T-helper 2 cell treated with Interferon-gamma antibody and Interleukin-4, amounts not matched to agents 5 μg/mL and 100 μg/mL, for 36 hours (primary cell): ENCODE measurements around the gene MCF2L.
A peak's percentile ranks its signal among the peaks of the same experiment; 100 is the strongest.
"Not testable (repeated sequence)": the region's sequence is repeated elsewhere in the genome, so short reads cannot be mapped to it uniquely, and the experiment has no call there.

ENCODE experiments used
- DNase-seq: peaks from one replicate; pipeline ENCODE4 v3.0.0; 2021; ENCODE audit warnings: low spot score
- H3K27ac Mint-ChIP-seq: one replicate; pipeline ENCODE4 v1.8.0; 2021; ENCODE audit warnings: mild to moderate bottlenecking, mixed read lengths
- H3K27me3 Mint-ChIP-seq: one replicate; pipeline ENCODE4 v1.8.0; 2021; ENCODE audit warnings: low read depth, mixed read lengths
- H3K36me3 Mint-ChIP-seq: one replicate; pipeline ENCODE4 v1.8.0; 2021; ENCODE audit warnings: low read depth, mixed read lengths
- H3K4me1 Mint-ChIP-seq: one replicate; pipeline ENCODE4 v1.8.0; 2021; ENCODE audit warnings: low read depth, mixed read lengths
- H3K4me3 Mint-ChIP-seq: one replicate; pipeline ENCODE4 v1.8.0; 2022; ENCODE audit warnings: mild to moderate bottlenecking, moderate library complexity, mixed read lengths
- H3K9me3 Mint-ChIP-seq: one replicate; pipeline ENCODE4 v1.8.0; 2021; ENCODE audit warnings: mixed read lengths

MCF2L gene

DNA sequence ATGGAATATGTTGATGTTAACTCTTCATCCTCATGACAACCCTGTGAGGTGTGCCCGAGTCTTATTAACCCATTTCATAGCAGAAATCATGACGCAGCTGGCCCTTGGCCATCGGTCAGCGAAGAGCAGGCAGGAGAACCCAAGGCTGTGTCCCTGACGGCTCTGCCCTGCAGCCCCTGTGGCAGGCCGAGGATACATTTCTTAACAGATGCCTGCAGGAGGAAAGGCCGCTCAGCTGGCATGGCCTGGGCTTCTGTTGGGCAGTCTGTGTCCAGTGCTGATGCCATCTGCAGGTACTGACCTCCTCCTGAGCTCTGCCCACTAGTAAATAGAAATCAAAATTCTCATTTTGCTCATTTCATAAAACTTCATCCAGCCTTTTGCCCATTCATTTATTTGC, 35.4 kb upstream of the MCF2L start:
- Mint-ChIP-seq H3K9me3 (no peaks in the 10 kb centered on the region), H3K27me3 (peaks cover 17% of the 10 kb centered on the region), H3K36me3 (no peaks in the 10 kb centered on the region), H3K27ac (no peak overlapping the region), H3K4me1 (peaks cover 3% of the 10 kb centered on the region), H3K4me3 (no peak overlapping the region)
- no peak for DNase-seq

DNA sequence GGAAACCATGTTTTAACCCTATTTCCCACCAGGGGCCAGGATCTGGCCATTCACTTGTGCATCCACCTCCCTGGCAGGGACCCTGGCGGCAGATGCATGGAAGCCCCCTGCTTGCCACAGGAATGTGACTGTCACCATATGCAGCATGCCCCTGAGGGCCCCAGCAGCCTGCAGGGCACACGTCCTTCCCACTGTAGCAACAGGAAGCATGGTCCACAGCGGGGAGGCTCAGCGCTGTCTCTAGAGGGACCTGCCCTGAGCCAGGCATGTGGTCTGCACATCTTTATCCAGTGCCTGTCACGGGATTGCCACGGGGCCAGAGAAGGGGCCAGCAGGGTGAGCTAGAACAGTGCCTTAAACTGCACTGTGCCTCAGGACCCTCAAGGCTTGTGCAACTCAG, 34.9 kb upstream of the MCF2L start:
- Mint-ChIP-seq H3K36me3 (no peaks in the 10 kb centered on the region), H3K4me1 (peaks cover 3% of the 10 kb centered on the region), H3K27me3 (peaks cover 14% of the 10 kb centered on the region), H3K9me3 (no peaks in the 10 kb centered on the region), H3K4me3 (no peak overlapping the region), H3K27ac (no peak overlapping the region)
- DNase-seq, result no peak

DNA sequence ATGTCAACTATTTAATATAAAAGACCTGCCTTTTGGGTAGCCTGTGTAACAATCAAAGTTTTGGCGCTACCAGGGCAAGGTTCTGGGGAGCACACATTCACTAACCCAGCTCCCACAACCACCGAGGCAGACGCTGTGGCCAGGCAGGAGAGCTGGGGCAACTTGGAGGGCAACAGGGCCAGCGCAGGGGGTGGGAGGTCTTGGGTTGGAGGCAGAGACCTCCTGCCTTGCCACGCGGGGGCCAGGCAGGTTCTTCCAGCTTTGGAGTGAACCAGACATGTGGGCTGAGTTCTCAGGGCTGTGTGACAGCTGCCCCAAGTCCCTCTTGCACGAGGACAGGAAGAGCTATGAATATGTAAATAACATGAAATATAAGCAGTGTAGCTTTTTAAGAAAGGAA, 30.3 kb upstream of the MCF2L start:
- Mint-ChIP-seq H3K4me3 (no peak overlapping the region), H3K36me3 (no peaks in the 10 kb centered on the region), H3K27me3 (peaks cover 7% of the 10 kb centered on the region), H3K4me1 (peaks cover 5% of the 10 kb centered on the region), H3K9me3 (no peaks in the 10 kb centered on the region), H3K27ac (no peak overlapping the region)
- DNase-seq, result no peak

DNA sequence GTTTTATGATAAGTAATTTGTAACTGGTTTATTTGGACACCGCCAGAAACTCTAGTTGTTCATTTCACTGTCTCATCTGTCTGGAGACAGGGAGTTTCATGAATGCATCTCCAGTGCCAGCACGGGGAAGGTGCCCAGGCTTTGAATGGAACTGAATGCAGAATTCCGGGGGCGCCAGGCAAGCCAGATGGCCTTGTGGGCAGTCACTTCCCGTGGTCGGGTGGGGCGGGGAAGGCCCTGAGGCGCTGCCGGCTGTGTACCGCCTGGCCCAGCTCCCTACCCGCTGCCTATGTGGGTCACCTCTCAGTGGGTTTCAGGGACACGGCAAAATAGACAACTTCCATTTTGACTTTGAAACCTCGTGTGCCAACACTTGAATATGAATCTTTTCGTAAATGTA, 28.8 kb upstream of the MCF2L start:
- Mint-ChIP-seq H3K27ac (no peak overlapping the region), H3K4me3 (no peak overlapping the region), H3K27me3 (peaks cover 17% of the 10 kb centered on the region), H3K4me1 (peaks cover 5% of the 10 kb centered on the region), H3K9me3 (no peaks in the 10 kb centered on the region), H3K36me3 (no peaks in the 10 kb centered on the region)
- DNase-seq, result no peak

DNA sequence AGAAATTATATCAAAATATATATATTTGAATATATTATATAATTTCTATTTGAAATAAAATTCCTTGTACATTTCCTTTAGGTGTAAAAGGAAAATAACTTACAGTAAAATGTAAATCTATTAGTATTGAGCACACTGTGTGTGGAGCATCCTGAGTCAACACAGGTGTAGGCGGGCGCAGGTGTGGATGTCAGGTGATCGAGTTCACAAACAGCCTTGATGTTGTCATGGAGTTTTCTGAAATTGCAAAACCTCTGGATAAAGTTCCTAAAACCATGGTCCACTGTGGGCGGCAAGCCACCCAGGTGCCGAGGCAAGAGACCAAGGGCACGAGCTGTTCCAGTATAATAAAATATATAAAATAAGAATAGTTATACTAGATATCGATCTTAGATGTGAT, 27.7 kb upstream of the MCF2L start:
- H3K9me3 Mint-ChIP-seq, result no peaks in the 10 kb centered on the region
- H3K4me1 Mint-ChIP-seq, result peaks cover 5% of the 10 kb centered on the region
- H3K4me3 Mint-ChIP-seq, result no peak overlapping the region
- H3K27ac Mint-ChIP-seq, result no peak overlapping the region
- DNase-seq, result no peak
- H3K36me3 Mint-ChIP-seq, result no peaks in the 10 kb centered on the region
- peaks cover 20% of the 10 kb centered on the region for H3K27me3 Mint-ChIP-seq

DNA sequence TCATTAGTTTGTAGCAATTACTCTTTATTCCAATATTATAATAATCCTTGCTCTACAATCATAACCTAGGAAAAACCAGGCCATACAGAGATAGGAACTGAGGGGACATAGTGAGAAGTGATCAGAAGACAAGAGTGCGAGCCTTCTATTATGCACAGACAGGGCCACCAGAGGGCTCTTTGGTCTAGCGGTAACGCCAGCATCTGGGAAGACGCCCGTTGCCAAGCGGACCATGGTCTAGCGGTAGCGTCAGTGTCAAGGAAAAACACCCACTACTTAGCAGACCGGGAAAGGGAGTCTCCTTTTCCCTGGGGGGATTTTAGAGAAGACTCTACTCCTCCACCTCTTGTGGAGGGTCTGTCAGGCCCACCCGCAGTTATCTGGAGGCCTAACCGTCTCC, 27.2 kb upstream of the MCF2L start:
- not testable (repeated sequence) for H3K4me1 Mint-ChIP-seq, H3K27ac Mint-ChIP-seq, H3K4me3 Mint-ChIP-seq, H3K9me3 Mint-ChIP-seq, H3K36me3 Mint-ChIP-seq, DNase-seq
- H3K27me3 Mint-ChIP-seq, result peaks cover 23% of the 10 kb centered on the region

DNA sequence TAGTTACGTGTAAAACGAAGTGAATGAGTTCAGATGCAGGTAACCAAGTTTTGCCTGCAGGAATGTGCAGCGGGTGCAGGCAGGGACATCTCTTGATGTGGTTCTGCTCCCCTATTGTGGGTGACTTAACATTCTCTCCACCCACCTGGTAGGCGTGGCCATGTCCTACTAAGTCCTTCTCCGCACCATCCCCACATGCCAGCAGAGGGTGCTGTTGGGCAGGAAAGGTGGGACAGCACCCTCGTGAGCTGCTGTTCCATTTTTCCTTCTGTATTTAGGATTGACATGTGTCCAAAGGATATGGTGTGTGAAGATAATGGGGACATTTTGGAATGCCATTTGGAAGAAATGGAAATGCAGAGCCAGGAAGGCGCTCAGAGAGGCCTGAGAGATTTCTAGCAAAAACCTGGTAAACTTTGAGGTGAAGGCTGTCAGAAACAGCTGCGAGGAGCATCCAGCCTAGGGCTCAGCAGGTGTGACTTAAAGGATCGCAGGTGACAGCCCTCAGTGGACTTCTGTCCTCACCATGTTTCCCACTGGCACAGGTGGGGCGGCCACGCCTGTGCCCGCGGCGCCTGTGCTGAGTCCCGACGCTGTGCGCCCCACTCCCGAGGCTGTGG, 26.2 kb upstream of the MCF2L start:
- H3K27me3 Mint-ChIP-seq, result peaks cover 26% of the 10 kb centered on the region
- no peak overlapping the region for H3K27ac Mint-ChIP-seq
- DNase-seq, result peak; percentile 89
- no peaks in the 10 kb centered on the region for H3K9me3 Mint-ChIP-seq
- peaks cover 5% of the 10 kb centered on the region for H3K4me1 Mint-ChIP-seq
- no peaks in the 10 kb centered on the region for H3K36me3 Mint-ChIP-seq
- H3K4me3 Mint-ChIP-seq, result peak overlapping the region; percentile 83

DNA sequence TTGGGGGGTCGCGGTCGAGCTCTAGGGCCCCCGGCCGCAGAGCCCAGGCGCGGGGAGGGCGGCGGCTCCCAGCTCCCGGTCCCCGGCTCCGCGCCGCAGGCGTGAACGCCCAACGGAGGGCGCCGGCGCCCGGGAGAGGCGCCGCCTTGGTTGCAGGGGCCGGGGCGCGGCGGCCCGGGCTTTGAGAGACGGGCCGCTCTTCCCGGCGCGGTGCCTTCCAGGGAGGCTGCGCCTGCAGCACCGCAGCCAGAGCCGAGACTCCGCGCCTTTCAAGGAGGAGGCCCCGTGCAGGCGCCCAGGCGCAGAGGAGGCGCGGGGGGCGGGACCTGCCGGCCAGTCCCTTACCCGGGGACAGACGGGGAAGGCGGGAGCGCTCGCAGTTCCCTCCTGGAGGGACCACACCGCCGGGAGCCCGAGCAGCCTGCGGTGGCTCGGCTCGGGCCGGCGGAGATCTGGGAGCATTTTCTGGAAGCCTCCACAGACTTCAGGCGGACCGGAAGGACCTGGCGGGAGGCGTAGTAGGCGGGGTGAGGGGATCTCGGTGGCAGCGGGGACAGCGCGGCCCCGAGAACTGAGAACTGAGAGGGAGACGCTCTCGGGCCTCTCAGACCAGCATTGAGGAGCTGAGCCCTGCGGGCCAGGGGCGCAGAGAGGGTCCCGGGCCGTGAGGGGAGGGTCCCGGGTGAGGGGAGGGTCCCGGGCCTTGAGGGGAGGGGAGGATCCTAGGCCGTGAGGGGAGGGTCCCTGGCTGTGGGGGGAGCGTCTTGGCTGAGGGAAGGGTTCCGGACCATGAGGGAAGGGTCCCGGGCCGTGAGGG, 25.5 kb upstream of the MCF2L start:
- no peaks in the 10 kb centered on the region for H3K9me3 Mint-ChIP-seq
- H3K27me3 Mint-ChIP-seq, result peaks cover 31% of the 10 kb centered on the region
- peak; percentile 11 for DNase-seq
- peaks cover 5% of the 10 kb centered on the region for H3K4me1 Mint-ChIP-seq
- H3K27ac Mint-ChIP-seq, result no peak overlapping the region
- H3K4me3 Mint-ChIP-seq, result peak overlapping the region; percentile 54
- no peaks in the 10 kb centered on the region for H3K36me3 Mint-ChIP-seq

DNA sequence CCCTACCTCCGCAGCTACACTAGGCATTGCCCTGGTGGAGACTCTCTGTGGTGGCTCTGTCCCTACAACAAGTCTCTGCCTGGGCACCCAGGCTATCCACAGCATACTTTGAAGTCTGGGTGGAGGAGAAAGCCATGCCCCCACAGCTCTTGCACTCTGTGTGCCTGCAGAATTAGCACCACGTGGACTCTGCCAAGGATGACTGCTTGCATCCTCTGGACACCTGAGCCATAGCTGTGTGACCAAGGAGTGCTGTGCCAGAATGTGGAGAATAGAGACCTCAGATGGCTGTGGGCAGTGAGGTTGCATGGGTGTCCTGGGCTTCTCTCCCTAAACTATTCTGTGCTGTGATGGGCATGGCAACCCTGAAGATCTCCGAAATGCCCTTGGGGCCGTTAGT, 21.2 kb upstream of the MCF2L start:
- DNase-seq, result no peak
- peaks cover under 1% of the 10 kb centered on the region for H3K4me1 Mint-ChIP-seq
- H3K27ac Mint-ChIP-seq, result no peak overlapping the region
- no peaks in the 10 kb centered on the region for H3K36me3 Mint-ChIP-seq
- peaks cover 46% of the 10 kb centered on the region for H3K27me3 Mint-ChIP-seq
- no peaks in the 10 kb centered on the region for H3K9me3 Mint-ChIP-seq
- H3K4me3 Mint-ChIP-seq, result no peak overlapping the region

DNA sequence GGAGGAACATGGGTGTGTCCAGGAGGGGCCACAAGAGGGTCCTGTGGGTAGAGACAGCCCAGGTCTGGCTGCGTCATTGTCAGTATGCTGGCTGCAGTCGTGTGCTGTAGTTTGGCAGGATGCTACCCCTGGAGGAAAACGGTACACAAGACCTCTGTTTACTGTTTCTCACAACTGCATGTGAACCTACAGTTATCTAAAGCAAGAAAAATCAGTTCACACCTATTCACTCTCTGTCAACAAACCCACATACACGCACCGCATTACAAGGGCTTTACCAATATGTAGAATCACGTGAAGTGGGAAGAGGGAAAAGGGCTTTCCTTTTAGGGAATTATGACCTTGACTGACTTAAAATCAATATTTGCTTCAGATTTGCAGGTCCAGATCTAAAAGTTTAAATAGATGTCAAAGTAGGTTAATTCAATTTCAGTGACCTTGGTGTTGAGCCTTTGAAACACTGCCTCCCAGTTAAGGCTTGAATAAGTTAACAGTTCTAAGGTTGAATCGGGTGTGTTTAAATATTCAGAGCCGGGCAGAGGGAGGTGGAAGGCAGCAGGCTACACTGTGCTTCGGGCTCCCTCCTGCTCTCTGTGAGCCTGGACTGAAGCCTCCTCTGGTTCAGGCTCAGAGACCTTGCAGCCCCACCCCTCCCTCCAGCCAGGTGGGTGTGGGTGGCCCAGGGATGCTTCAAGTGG, 17.2 kb upstream of the MCF2L start:
- no peak for DNase-seq
- no peak overlapping the region for H3K27ac Mint-ChIP-seq
- no peak overlapping the region for H3K4me3 Mint-ChIP-seq
- peaks cover 29% of the 10 kb centered on the region for H3K27me3 Mint-ChIP-seq
- no peaks in the 10 kb centered on the region for H3K36me3 Mint-ChIP-seq
- H3K4me1 Mint-ChIP-seq, result no peaks in the 10 kb centered on the region
- no peaks in the 10 kb centered on the region for H3K9me3 Mint-ChIP-seq

DNA sequence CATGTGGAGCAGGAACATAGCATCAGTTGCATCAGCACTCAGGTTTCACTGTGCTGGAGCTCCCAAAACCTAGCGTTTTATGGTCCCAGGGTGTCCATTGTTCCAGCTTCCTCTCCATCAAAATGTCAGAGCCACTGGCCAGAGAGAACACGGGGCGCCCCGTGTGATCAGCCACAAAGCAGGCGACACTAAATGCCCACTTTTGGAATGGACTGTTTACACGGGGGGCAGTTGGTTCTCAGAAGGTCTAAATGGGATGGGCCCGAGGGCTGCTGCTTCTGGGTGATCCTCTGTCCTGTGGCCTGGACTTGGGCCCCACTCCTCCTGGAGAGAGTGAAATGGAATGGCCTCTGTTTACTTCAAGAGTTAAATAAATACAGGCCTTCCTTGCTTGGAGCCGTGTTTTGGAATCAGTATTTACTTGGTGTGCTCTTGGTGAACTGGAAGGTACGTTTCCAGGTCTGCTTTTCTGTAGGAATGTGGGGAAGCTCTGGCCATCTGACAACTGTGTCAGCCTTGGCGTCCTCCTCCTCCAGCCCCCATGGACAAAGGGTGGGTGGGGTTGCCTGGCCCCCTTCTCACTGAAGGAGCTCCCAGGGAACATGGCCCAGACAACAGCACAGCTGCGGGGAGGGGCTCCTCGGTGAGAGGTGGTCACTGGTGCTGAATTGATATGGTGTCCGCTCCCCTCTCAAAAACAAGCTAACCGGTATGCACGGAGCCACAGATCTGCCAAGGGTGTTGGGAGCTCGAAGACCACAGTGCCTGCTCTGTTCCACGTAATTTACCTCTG, 16.1 kb upstream of the MCF2L start:
- no peaks in the 10 kb centered on the region for H3K36me3 Mint-ChIP-seq
- no peaks in the 10 kb centered on the region for H3K4me1 Mint-ChIP-seq
- no peak overlapping the region for H3K4me3 Mint-ChIP-seq
- H3K9me3 Mint-ChIP-seq, result no peaks in the 10 kb centered on the region
- peaks cover 26% of the 10 kb centered on the region for H3K27me3 Mint-ChIP-seq
- no peak for DNase-seq
- no peak overlapping the region for H3K27ac Mint-ChIP-seq

DNA sequence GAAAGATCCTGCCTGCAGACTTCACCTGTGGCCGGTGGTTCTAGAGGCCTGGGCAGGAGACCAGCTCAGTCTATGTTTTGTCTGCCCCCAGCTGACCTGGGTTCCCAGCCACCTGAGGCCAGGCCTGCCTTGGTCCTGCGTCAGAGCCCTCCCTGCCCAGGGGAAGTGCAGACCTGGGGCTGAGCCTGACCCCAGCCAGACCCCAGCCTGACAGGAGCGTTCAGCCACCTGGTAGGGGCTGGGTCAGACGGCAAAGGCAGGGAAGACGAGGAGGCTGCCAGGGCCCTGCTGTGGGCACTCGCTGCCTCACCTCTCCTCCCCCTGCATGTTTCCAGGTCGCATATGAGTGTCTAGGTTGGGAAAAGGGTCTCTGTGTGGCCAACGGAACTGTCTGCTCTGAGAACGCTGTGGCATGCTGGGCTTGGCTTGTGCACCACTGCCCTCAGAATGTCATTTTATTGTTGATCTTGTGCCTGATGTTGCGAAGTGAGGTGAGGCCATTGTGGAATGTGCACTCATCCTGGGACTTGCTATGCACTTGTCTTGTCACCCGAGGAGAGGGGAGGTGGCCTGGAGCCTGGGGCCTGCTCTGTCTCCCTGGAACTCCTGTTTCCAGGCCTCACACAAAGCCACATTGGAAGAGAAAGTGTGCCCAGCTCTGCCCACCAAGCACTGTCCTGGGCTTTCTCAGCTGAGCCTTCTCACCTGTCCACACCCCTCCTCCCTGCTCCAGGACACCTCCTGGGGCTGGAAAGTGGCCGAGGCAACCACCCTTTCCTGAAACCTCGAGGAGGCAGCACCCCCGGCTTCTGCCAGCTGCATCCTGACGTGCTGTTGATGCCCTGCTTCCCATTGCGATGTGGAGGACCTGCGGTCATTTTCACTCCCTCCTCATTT, 15.2 kb upstream of the MCF2L start:
- Mint-ChIP-seq H3K36me3 (no peaks in the 10 kb centered on the region), H3K9me3 (no peaks in the 10 kb centered on the region), H3K4me1 (no peaks in the 10 kb centered on the region), H3K27ac (no peak overlapping the region), H3K27me3 (peaks cover 21% of the 10 kb centered on the region), H3K4me3 (no peak overlapping the region)
- DNase-seq, result no peak
